ENCODE data around the gene CDK19.

Gene CDK19

DNA sequence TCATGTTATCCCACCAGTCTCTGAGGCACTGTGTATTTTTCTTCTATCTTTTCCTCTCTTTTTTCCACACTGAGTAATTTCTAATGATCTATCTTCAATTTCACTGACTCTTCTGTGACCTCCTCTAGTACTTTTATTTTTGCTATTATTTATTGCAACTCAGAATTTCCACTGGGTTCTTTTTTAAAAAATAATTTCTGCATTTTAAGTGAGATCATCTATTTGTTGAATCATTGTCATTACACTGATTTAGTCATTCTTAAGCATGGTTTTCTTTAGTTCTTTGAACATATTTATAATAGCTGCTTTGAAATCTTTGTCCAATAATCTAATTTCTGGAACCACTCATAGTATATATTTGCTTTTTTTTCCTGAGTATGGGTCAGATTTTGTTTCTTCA, 242.1 kb downstream of the CDK19 start:
- H3K27ac ChIP-seq, result no peak overlapping the region
- no peak for DNase-seq (ENCODE audit: low read depth, low spot score)
- TF ChIP-seq POLR2AphosphoS5 (IDR thresholded peaks at IDR 0.05; ENCODE audit: borderline replicate concordance, low read depth, low read length) (no peak), EZH2 (IDR thresholded peaks at IDR 0.05) (no peak)
- H3K9ac ChIP-seq (ENCODE audit: insufficient read length), result no peak overlapping the region
- H3K4me3 ChIP-seq, result no peak overlapping the region
- no peaks in the 10 kb centered on the region for H3K9me3 ChIP-seq (ENCODE audit: low read depth, low read length)
- no peaks in the 10 kb centered on the region for H3K36me3 ChIP-seq (ENCODE audit: insufficient read depth, low read length)

DNA sequence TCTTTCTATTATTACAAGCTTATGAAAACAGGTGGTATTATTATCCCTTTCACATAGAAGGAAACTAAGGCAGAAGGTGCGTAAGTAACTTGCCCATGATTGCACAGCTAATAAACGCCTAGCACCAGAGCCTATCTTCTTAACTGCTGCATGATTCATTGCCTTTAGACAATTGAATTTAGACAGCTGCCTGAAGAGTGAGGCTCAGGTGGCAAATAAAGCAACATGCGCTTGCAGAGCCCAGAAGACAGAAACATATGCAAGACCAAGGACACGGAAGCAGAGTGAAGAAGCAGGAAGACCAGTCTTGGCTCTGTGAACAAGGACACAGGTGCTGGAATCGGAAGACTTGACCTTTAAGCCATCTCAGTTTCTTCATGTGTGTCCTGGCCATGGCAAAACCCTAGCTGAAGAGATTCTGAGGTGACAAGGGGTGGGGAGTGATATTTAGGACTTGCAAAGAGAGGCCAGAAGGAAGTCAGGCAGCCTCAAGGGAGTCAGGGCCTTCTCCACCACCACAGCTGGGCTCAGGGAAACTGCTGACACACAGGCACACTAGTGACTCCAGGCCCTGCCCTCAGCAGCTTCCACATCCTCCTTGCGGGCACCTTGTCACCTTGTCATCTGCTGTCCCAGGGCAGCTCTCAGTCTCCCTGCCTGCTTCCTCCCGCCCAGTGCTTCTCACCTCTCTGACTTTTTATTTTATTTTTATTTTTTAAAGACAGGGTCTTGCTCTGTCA, 247.1 kb downstream of the CDK19 start:
- no peak for TF ChIP-seq POLR2AphosphoS5 (IDR thresholded peaks at IDR 0.05; ENCODE audit: borderline replicate concordance, low read depth, low read length)
- no peak for TF ChIP-seq EZH2 (IDR thresholded peaks at IDR 0.05)
- no peak for TF ChIP-seq FOXP2 (optimal IDR thresholded peaks at IDR 0.05; ENCODE audit: control extremely low read depth, extremely low read length, insufficient read depth)
- no peak overlapping the region for H3K4me3 ChIP-seq
- DNase-seq (ENCODE audit: low read depth, low spot score), result no peak
- no peaks in the 10 kb centered on the region for H3K9me3 ChIP-seq (ENCODE audit: low read depth, low read length)
- no peak overlapping the region for H3K27ac ChIP-seq
- H3K36me3 ChIP-seq (ENCODE audit: insufficient read depth, low read length), result no peaks in the 10 kb centered on the region
- no peak overlapping the region for H3K9ac ChIP-seq (ENCODE audit: insufficient read length)

- TF ChIP-seq POLR2AphosphoS5 (IDR thresholded peaks at IDR 0.05; ENCODE audit: borderline replicate concordance, low read depth, low read length) (no peak), FOXP2 (optimal IDR thresholded peaks at IDR 0.05; ENCODE audit: control extremely low read depth, extremely low read length, insufficient read depth) (no peak), EZH2 (IDR thresholded peaks at IDR 0.05) (no peak)
- Histone ChIP-seq H3K27ac (no peak overlapping the region), H3K36me3 (ENCODE audit: insufficient read depth, low read length) (no peaks in the 10 kb centered on the region), H3K4me3 (no peak overlapping the region), H3K9me3 (ENCODE audit: low read depth, low read length) (no peaks in the 10 kb centered on the region), H3K9ac (ENCODE audit: insufficient read length) (no peak overlapping the region)
- DNase-seq (ENCODE audit: low read depth, low spot score), result no peak
Observed at GRCh38 chr6:110566346-110567125, 248.7 kb downstream of the CDK19 start.

DNA sequence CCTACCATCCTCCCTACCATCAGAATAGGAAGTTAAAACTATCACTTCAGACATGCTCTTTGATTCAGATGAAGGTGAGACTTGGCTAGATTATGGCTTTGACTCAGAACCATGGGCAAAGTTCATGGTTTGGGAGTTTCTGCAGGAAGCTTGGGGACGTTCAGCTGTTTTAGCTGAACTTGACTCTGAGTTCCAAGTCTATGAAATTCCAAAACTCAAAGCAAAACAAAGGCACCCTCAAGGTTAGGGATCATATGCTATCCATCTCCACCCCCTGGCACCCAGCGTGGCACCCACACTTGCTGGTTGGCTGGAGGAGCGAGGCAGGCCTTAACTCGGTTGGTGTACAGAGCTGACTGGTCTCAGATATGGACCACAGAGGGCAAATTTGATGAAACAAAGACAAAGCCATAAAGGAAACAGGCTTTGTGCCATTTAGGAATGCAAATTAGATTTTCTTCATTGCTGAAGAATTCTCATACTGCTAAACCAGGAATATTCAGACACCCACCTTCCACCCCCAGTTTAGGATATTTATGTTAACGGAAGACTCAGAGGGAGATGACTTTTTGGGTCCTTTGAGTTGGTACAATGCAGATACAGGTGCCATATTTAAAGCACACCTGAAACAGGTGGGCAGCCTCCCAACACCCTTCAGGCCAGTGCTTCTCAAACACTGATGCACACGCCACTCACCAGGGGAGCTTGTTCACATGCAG, 250.4 kb downstream of the CDK19 start:
- no peak for TF ChIP-seq POLR2AphosphoS5 (IDR thresholded peaks at IDR 0.05; ENCODE audit: borderline replicate concordance, low read depth, low read length)
- TF ChIP-seq FOXP2 (optimal IDR thresholded peaks at IDR 0.05; ENCODE audit: control extremely low read depth, extremely low read length, insufficient read depth), result no peak
- no peak for TF ChIP-seq EZH2 (IDR thresholded peaks at IDR 0.05)
- H3K9me3 ChIP-seq (ENCODE audit: low read depth, low read length), result no peaks in the 10 kb centered on the region
- no peak for DNase-seq (ENCODE audit: low read depth, low spot score)
- no peak overlapping the region for H3K9ac ChIP-seq (ENCODE audit: insufficient read length)
- H3K27ac ChIP-seq, result no peak overlapping the region
- no peak overlapping the region for H3K4me3 ChIP-seq
- no peaks in the 10 kb centered on the region for H3K36me3 ChIP-seq (ENCODE audit: insufficient read depth, low read length)

DNA sequence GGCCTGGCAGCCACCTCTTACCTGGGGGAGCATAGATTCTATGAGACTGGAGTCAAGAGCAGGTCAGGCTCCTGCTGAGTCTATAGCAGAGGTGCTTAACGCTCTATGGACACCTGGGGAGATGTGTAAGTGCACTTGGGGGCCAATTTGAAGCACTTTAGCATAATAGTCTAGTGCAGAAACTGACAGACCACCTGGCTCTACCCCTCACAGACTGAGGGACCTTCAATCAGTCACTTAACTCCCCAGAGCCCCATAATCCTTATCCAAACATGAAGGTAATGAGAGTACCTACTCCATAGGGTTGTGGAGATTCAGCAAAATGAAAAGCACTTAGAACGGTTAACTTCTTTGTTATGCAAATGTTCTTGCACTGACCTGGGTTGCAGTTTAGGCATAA, 251.6 kb downstream of the CDK19 start:
- no peak for DNase-seq (ENCODE audit: low read depth, low spot score)
- no peak overlapping the region for H3K4me3 ChIP-seq
- no peak overlapping the region for H3K27ac ChIP-seq
- no peak overlapping the region for H3K9ac ChIP-seq (ENCODE audit: insufficient read length)
- no peaks in the 10 kb centered on the region for H3K9me3 ChIP-seq (ENCODE audit: low read depth, low read length)
- no peak for TF ChIP-seq POLR2AphosphoS5 (IDR thresholded peaks at IDR 0.05; ENCODE audit: borderline replicate concordance, low read depth, low read length)
- TF ChIP-seq EZH2 (IDR thresholded peaks at IDR 0.05), result no peak
- H3K36me3 ChIP-seq (ENCODE audit: insufficient read depth, low read length), result no peaks in the 10 kb centered on the region

DNA sequence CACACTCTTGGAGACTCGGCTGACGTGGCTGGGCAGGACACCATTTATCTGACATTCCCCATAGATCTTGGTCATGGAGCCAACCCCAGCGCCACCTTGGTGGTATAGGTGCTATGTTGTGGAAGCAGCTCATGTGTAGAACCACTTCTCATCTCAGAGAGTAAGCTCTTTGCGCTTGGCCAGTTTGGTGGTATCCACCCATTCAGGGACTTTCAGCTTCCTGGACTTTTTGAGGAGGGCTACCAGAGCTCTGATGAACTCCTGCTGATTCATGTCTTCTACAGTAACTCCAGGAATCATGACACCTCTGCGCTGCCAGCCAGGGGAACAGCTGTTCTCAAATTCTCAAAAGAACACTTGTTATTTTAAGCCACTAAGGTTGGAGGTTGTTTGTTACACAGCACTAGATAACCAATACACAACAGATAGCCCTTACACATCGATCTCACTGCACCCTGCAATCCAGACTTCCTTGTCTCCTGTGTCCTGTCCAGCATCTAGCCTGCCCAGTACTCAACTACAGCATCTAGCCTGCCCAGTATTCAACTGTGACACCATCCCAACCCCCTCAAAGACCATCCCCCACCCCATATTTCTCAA, 252.9 kb downstream of the CDK19 start:
- no peak for TF ChIP-seq FOXP2 (optimal IDR thresholded peaks at IDR 0.05; ENCODE audit: control extremely low read depth, extremely low read length, insufficient read depth)
- TF ChIP-seq POLR2AphosphoS5 (IDR thresholded peaks at IDR 0.05; ENCODE audit: borderline replicate concordance, low read depth, low read length), result no peak
- no peak for TF ChIP-seq EZH2 (IDR thresholded peaks at IDR 0.05)
- H3K36me3 ChIP-seq (ENCODE audit: insufficient read depth, low read length), result no peaks in the 10 kb centered on the region
- no peak for DNase-seq (ENCODE audit: low read depth, low spot score)
- H3K27ac ChIP-seq, result no peak overlapping the region
- no peak overlapping the region for H3K9ac ChIP-seq (ENCODE audit: insufficient read length)
- no peaks in the 10 kb centered on the region for H3K9me3 ChIP-seq (ENCODE audit: low read depth, low read length)
- H3K4me3 ChIP-seq, result no peak overlapping the region

- no peaks in the 10 kb centered on the region for H3K36me3 ChIP-seq (ENCODE audit: insufficient read depth, low read length)
- H3K4me3 ChIP-seq, result no peak overlapping the region
- TF ChIP-seq POLR2AphosphoS5 (IDR thresholded peaks at IDR 0.05; ENCODE audit: borderline replicate concordance, low read depth, low read length) (no peak), FOXP2 (optimal IDR thresholded peaks at IDR 0.05; ENCODE audit: control extremely low read depth, extremely low read length, insufficient read depth) (no peak), EZH2 (IDR thresholded peaks at IDR 0.05) (no peak)
- H3K9ac ChIP-seq (ENCODE audit: insufficient read length), result no peak overlapping the region
- no peaks in the 10 kb centered on the region for H3K9me3 ChIP-seq (ENCODE audit: low read depth, low read length)
- no peak overlapping the region for H3K27ac ChIP-seq
- DNase-seq (ENCODE audit: low read depth, low spot score), result no peak
Observed at GRCh38 chr6:110561696-110562095, 253.6 kb downstream of the CDK19 start.

- no peak overlapping the region for H3K27ac ChIP-seq
- no peak for DNase-seq (ENCODE audit: low read depth, low spot score)
- H3K9me3 ChIP-seq (ENCODE audit: low read depth, low read length), result no peaks in the 10 kb centered on the region
- H3K9ac ChIP-seq (ENCODE audit: insufficient read length), result no peak overlapping the region
- H3K4me3 ChIP-seq, result no peak overlapping the region
- TF ChIP-seq EZH2 (IDR thresholded peaks at IDR 0.05), result no peak
- no peak for TF ChIP-seq FOXP2 (optimal IDR thresholded peaks at IDR 0.05; ENCODE audit: control extremely low read depth, extremely low read length, insufficient read depth)
- no peak for TF ChIP-seq POLR2AphosphoS5 (IDR thresholded peaks at IDR 0.05; ENCODE audit: borderline replicate concordance, low read depth, low read length)
- no peaks in the 10 kb centered on the region for H3K36me3 ChIP-seq (ENCODE audit: insufficient read depth, low read length)
Observed at GRCh38 chr6:110561008-110561396, 254.3 kb downstream of the CDK19 start.

Measured in SK-N-MC (cell line).